Common myeloid progenitor, CD34-positive (primary cell): ENCODE data around the gene CYP2C9. TPM values are rescaled to one million over a fixed set of nuclear protein-coding genes. Genes with fewer than 3 reads are reported as not detected.
"Not testable (repeated sequence)": the region's sequence is repeated elsewhere in the genome, so short reads cannot be mapped to it uniquely, and the experiment has no call there.

Source experiments
- CTCF ChIA-PET: fragments of 350-600 bp; sonication (Branson Sonifier 250); formaldehyde crosslinking; loops from one replicate; lab custom pipeline; 2021; ENCODE audit warnings: antibody characterized with exemption; lab: Charles Lee
- POLR2A ChIA-PET: fragments of 350-600 bp; sonication (Branson Sonifier 250); formaldehyde crosslinking; loops from one replicate; lab custom pipeline; 2021; ENCODE audit warnings: antibody characterized with exemption; lab: Charles Lee
- DNase-seq, 3 donors: peaks; one replicate each; pipeline versions ENCODE4 v3.0.0 to v3.0.0-alpha.2; 2013
- H3K27ac ChIP-seq, 2 experiments: 1 replicate in 1 of 2; 2 replicates in 1 of 2; pipeline ENCODE4 v1.7.0; 2013; ENCODE audit warnings: inconsistent platforms in 2 of 2, low read length in 2 of 2, mild to moderate bottlenecking in 2 of 2, low read depth in 1 of 2, moderate library complexity in 1 of 2; ENCODE audit not compliant: severe bottlenecking in 2 of 2, insufficient read depth in 1 of 2, poor library complexity in 1 of 2
- H3K27me3 ChIP-seq, 5 experiments: replicated peaks in 2 of 5; 1 replicate in 3 of 5; 2 replicates in 2 of 5; pipeline versions ENCODE4 v1.6.1 to v1.7.0; 2013; ENCODE audit warnings: low read length in 4 of 5, mild to moderate bottlenecking in 2 of 5, moderate library complexity in 2 of 5, inconsistent platforms in 1 of 5; ENCODE audit not compliant: insufficient read depth in 5 of 5, control insufficient read depth in 4 of 5
- H3K36me3 ChIP-seq, 4 experiments: 1 replicate in 2 of 4; 2 replicates in 2 of 4; pipeline versions ENCODE4 v1.6.1 to v1.7.0; 2013; ENCODE audit warnings: low read length in 3 of 4, control low read depth in 1 of 4, mild to moderate bottlenecking in 1 of 4; ENCODE audit not compliant: control insufficient read depth in 4 of 4, insufficient read depth in 4 of 4
- H3K4me1 ChIP-seq, 4 experiments: 1 replicate in 3 of 4; 2 replicates in 1 of 4; pipeline versions ENCODE4 v1.6.1 to v1.7.1; 2013; ENCODE audit warnings: low read length in 3 of 4, mild to moderate bottlenecking in 3 of 4, control low read depth in 1 of 4, inconsistent platforms in 1 of 4, moderate library complexity in 1 of 4; ENCODE audit not compliant: control insufficient read depth in 4 of 4, insufficient read depth in 4 of 4; ENCODE audit errors: control extremely low read depth in 1 of 4
- H3K4me3 ChIP-seq, 7 experiments: 1 replicate in 4 of 7; 2 replicates in 3 of 7; pipeline versions ENCODE4 v1.5.1 to v1.7.0; 2013; ENCODE audit warnings: mild to moderate bottlenecking in 7 of 7, low read length in 6 of 7, moderate library complexity in 6 of 7, inconsistent platforms in 2 of 7, low read depth in 2 of 7, control low read depth in 1 of 7; ENCODE audit not compliant: insufficient read depth in 4 of 7, control insufficient read depth in 1 of 7; ENCODE audit errors: extremely low read depth in 1 of 7
- H3K9me3 ChIP-seq, 5 experiments: 1 replicate in 4 of 5; 2 replicates in 1 of 5; pipeline versions ENCODE4 v1.6.1 to v1.7.1; 2013; ENCODE audit warnings: low read length in 4 of 5, mild to moderate bottlenecking in 2 of 5, inconsistent platforms in 1 of 5, low read depth in 1 of 5, moderate library complexity in 1 of 5; ENCODE audit not compliant: control insufficient read depth in 4 of 5, insufficient read depth in 2 of 5; ENCODE audit errors: control extremely low read depth in 1 of 5
- WGBS: methylation state at CpG from one replicate; pipeline ENCODE4 v1.1.5; 2013; ENCODE audit not compliant: insufficient coverage; 5-methylcytosine and 5-hydroxymethylcytosine counted together
- polyA plus RNA-seq: library from polyadenylated mRNA; unstranded; fragments of 120-200 nt; gene quantifications from one replicate; pipeline ENCODE4 v1.2.1, GENCODE V29; 2013

CYP2C9 gene
- not detected for polyA plus RNA-seq

GRCh38 chr10:94938383-94938782, at the start of gene CYP2C9:
Gene CYP2C9, plus strand, starts transcription at chr10:94938658. Its CDS starts 25 bp downstream, at chr10:94938683.
- Histone ChIP-seq H3K4me1 (no peaks in the 10 kb centered on the region), H3K27me3 (no peaks in the 10 kb centered on the region), H3K4me3 (no peak within 1 kb of the TSS), H3K9me3 (peaks cover 0 to 7% (median 0%) of the 10 kb centered on the region in 5 experiments), H3K27ac (no peak within 1 kb of the TSS), H3K36me3 (no peaks in the 10 kb centered on the region)
- ChIA-PET CTCF (interaction anchor here (1.1 kb wide), 1 partner anchor 37 kb away, joined by 3 read pairs; no protein-coding TSS in a partner anchor), POLR2A (no interaction called here)
- no peak for DNase-seq
- 100% methylated on average over 2 of the region's 2 CpGs for WGBS

GRCh38 chr10:94889123-94889522, 49.3 kb upstream of the CYP2C9 start:
- no peak for DNase-seq
- H3K27ac ChIP-seq = no peak overlapping the region
- no peaks in the 10 kb centered on the region for H3K27me3 ChIP-seq
- CTCF ChIA-PET = no interaction called here
- H3K4me1 ChIP-seq = no peaks in the 10 kb centered on the region
- 81% methylated on average over 3 of the region's 3 CpGs for WGBS
- POLR2A ChIA-PET = no interaction called here
- H3K9me3 ChIP-seq = peaks cover 0 to 3% (median 0%) of the 10 kb centered on the region in 5 experiments
- H3K4me3 ChIP-seq = no peak overlapping the region
- no peaks in the 10 kb centered on the region for H3K36me3 ChIP-seq

GRCh38 chr10:94890264-94891022, 48.0 kb upstream of the CYP2C9 start:
- H3K9me3 ChIP-seq = peaks cover 0 to 3% (median 0%) of the 10 kb centered on the region in 5 experiments
- no peak overlapping the region for H3K27ac ChIP-seq
- POLR2A ChIA-PET = no interaction called here
- H3K36me3 ChIP-seq = no peaks in the 10 kb centered on the region
- 94% methylated on average over 4 of the region's 4 CpGs for WGBS
- H3K4me1 ChIP-seq = no peaks in the 10 kb centered on the region
- H3K4me3 ChIP-seq = no peak overlapping the region
- H3K27me3 ChIP-seq = no peaks in the 10 kb centered on the region
- no peak for DNase-seq
- CTCF ChIA-PET = interaction anchor here (0.7 kb wide), 1 partner anchor 51 kb away, joined by 3 read pairs; no protein-coding TSS in a partner anchor

- H3K4me1 ChIP-seq, CTCF ChIA-PET, H3K9me3 ChIP-seq, H3K36me3 ChIP-seq, H3K27me3 ChIP-seq, H3K27ac ChIP-seq, DNase-seq, POLR2A ChIA-PET, H3K4me3 ChIP-seq: not testable (repeated sequence)
- 91% methylated on average over 6 of the region's 7 CpGs for WGBS
Measured at GRCh38 chr10:94898414-94898813, 40.0 kb upstream of the CYP2C9 start.

- Histone ChIP-seq H3K9me3 (peaks cover 0 to 3% (median 0%) of the 10 kb centered on the region in 5 experiments), H3K4me1 (no peaks in the 10 kb centered on the region), H3K4me3 (no peak overlapping the region), H3K27ac (no peak overlapping the region), H3K27me3 (no peaks in the 10 kb centered on the region), H3K36me3 (no peaks in the 10 kb centered on the region)
- POLR2A ChIA-PET = interaction anchor here (0.6 kb wide), 1 partner anchor 794 kb away, joined by 3 read pairs; no protein-coding TSS in a partner anchor
- WGBS = no CpG with 5 or more reads among the region's 1 CpG
- CTCF ChIA-PET = no interaction called here
- no peak for DNase-seq
Measured at GRCh38 chr10:94902080-94902479, 36.4 kb upstream of the CYP2C9 start.

- WGBS = no CpG with 5 or more reads among the region's 1 CpG
Measured at GRCh38 chr10:94902570-94902969, 35.9 kb upstream of the CYP2C9 start.

GRCh38 chr10:94904506-94905148, 33.8 kb upstream of the CYP2C9 start:
- POLR2A ChIA-PET, H3K4me1 ChIP-seq, H3K36me3 ChIP-seq, DNase-seq, H3K27me3 ChIP-seq, CTCF ChIA-PET, H3K27ac ChIP-seq, H3K4me3 ChIP-seq: not testable (repeated sequence)
- WGBS = no CpG with 5 or more reads among the region's 1 CpG
- peaks cover 0 to 14% (median 5%) of the 10 kb centered on the region in 5 experiments for H3K9me3 ChIP-seq

More at GRCh38 chr10:94902570-94902969, 35.9 kb upstream of the CYP2C9 start:
- H3K9me3 ChIP-seq = peaks cover 0 to 6% (median 0%) of the 10 kb centered on the region in 5 experiments
- H3K4me1 ChIP-seq = no peaks in the 10 kb centered on the region
- no peak overlapping the region for H3K27ac ChIP-seq
- no peaks in the 10 kb centered on the region for H3K27me3 ChIP-seq
- ChIA-PET POLR2A (no interaction called here), CTCF (no interaction called here)
- no peak for DNase-seq
- no peaks in the 10 kb centered on the region for H3K36me3 ChIP-seq
- H3K4me3 ChIP-seq = no peak overlapping the region
